ENCODE measurements around the gene RCC1.
"Not testable (repeated sequence)": the region's sequence is repeated elsewhere in the genome, so short reads cannot be mapped to it uniquely, and the experiment has no call there.

RCC1 gene

DNA sequence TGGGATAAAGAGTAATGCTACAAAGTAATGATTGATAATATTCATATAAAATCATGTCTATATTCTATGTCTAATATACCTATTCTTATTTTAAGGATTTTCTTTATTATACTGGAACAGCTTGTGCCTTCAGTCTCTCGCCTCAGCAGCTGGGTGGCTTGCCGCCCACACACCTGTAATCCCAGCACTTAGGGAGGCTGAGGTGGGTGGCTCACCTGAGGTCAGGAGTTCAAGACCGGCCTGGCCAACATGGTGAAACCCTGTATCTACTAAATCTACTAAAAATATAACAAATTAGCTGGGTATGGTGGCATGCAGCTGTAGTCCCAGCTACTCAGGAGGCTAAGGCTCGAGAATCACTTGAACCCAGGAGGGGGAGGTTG lies 39.4 kb downstream of the RCC1 start:
- no peak for DNase-seq (ENCODE audit: low read depth in 2 of 2)

GRCh38 chr1:28548318-28548717 lies 42.5 kb downstream of the RCC1 start:
- no peak for DNase-seq (ENCODE audit: low read depth in 2 of 2)

GRCh38 chr1:28551381-28551780 lies 45.5 kb downstream of the RCC1 start:
- no peak for DNase-seq (ENCODE audit: low read depth in 2 of 2)

DNA sequence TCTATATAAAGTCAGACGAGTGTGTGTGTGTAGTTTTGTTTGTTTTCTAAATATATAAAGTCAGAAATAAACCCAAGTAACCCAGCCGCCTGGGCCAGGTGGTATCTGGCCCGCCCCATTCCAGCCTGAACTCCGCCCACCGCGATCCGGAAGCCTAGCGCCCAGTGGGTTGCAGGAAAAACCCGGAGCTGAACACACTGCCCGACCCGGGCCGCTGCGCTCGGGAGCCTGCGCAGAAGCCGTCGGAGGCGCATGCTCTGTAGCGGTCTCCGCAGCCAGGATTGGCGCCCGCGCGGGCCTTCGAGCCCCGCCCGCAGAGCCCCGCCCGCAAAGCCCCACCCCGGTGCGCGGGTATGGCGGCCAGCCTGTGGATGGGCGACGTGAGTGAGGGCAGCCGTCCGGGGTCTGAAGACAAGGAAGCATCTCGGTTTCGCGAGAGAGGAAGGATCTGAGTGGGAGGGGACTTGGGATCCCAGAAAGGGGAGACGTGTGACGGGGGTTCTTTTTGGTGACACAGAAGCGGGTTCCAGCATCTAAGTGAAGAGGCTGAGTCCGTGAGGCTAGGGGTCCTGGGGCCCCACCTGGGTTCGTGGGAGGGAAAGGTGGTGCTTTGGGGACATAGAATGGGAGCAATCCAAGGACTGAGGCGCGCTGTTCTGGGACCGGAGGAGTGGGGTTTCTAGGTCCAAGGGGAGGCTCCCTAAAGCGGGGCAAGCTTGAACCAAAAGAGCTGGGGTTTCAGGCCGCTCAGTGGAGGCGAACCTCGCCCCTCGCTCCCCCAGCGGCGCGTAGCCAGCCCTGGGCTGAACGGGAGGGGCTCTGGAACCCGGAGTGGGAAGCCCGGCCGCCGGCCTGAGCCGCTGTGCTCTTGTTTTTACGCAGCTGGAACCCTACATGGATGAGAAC lies 47.2 kb downstream of the RCC1 start, which contains the start of gene TRNAU1AP:
Gene TRNAU1AP, plus strand, starts transcription at position 328 of the 906 bp plus-strand sequence. Its CDS starts 26 bp downstream, at position 354.
- DNase-seq (ENCODE audit: low read depth in 2 of 2): peak; percentile 93 to 95

GRCh38 chr1:28560886-28561285 lies 55.0 kb downstream of the RCC1 start:
- DNase-seq (ENCODE audit: low read depth in 2 of 2): no peak

- DNase-seq (ENCODE audit: low read depth in 2 of 2): no peak
Measured at GRCh38 chr1:28564310-28564709, 58.5 kb downstream of the RCC1 start.

- no peak for DNase-seq (ENCODE audit: low read depth in 2 of 2)
Measured at GRCh38 chr1:28565040-28565439, 59.2 kb downstream of the RCC1 start.

- no peak for DNase-seq (ENCODE audit: low read depth in 2 of 2)
Measured at GRCh38 chr1:28565726-28566125, 59.9 kb downstream of the RCC1 start.

- DNase-seq (ENCODE audit: low read depth in 2 of 2): no peak
Measured at GRCh38 chr1:28566931-28567330, 61.1 kb downstream of the RCC1 start.

- no peak for DNase-seq (ENCODE audit: low read depth in 2 of 2)
Measured at GRCh38 chr1:28571911-28572310, 66.1 kb downstream of the RCC1 start.

DNA sequence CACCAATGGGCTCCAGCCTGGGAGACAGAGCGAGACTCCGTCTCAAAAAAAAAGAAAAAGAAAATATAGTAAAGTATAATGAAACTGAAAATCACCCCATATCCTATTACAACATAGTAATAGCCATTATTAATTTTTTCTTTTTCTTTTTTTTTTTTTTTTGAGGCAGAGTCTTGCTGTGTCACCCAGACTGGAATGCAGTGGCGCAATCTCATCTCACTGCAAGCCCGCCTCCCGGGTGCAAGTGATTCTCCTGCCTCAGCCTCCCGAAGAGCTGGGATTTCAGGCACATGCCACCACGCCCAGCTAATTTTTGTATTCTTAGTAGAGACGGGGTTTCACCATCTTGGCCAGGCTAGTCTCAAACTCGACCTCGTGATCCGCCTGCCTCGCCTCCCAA lies 67.0 kb downstream of the RCC1 start:
- not testable (repeated sequence) for DNase-seq (ENCODE audit: low read depth in 2 of 2)

DNA sequence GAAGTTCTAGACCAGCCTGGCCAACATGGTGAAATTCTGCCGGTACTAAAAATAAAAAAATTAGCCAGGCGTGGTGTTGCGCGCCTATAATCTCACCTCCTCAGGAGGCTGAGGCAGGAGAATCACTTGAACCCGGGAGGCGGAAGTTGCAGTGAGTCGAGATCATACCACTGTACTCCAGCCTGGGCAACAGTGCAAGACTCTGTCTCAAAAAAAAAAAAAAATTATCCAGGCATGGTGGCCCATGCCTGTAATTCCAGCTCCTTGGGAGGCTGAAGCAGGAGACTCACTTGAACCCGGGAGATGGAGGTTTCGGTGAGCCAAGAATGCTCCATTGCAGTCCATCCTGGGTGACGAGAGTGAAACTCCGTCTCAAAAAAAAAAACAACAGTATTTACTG lies 67.7 kb downstream of the RCC1 start:
- DNase-seq (ENCODE audit: low read depth in 2 of 2): no peak

- no peak for DNase-seq (ENCODE audit: low read depth in 2 of 2)
Measured at GRCh38 chr1:28577052-28577678, 71.3 kb downstream of the RCC1 start.

DNA sequence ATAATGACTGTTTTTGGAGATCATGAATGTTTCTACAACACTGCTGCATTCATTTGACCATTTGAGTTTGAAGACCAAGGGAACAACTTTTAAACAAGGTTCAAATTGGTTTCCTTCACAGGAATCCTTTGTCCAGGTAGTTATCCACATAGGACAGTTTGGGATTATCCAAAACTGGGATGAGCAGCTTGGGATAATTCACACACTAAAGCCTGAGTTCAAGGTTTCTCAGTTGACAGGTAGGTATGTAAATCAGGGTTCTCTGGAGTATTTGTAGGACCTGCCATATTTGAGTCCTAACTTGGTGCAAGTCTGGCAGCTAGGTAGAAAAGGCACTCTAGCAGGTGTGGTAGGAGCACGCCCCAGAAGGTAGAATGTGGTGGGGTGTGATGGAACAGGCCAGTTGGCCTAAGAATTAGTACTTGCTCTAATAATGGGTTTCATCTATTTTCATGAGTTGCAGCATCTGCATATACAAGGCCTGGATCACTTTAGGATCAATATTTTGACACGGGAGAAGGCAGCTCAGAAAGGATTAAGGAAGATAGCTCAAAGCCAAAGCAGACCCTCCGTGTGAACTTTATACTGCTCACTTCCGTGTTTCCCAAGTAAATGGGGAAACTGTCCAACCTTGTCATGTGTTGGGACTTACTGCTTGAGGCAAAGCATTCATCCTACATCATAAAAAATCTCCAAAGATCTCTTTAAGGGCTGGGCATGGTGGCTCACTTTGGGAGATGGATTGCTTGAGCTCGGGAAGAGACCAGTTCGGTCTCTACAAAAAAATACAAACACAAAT lies 72.1 kb downstream of the RCC1 start:
- no peak for DNase-seq (ENCODE audit: low read depth in 2 of 2)

DNA sequence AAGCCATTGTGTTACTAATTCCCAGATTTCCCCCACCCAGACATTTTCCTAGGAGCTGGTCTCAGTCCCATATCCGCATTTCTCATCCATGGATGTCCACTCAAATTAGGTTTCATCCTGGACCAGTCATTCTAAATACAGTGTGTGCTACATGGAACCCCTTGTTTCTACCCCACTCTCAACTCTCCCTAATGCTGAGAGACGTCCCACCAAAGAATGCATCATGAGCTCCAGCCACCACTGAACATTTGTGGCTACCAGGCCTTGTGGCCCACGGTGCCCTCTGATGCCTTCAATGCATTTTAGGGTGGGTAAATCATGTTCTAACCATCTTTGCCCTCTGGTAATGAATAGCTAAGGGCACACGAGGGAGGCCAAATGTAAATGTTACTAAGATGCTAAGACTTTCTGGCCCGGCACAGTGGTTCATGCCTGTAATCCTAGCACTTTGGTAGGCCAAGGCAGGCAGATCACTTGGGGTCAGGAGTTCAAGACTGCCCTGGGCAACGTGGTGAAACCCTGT lies 72.9 kb downstream of the RCC1 start:
- no peak for DNase-seq (ENCODE audit: low read depth in 2 of 2)

GRCh38 chr1:28579401-28579800 lies 73.6 kb downstream of the RCC1 start:
- no peak for DNase-seq (ENCODE audit: low read depth in 2 of 2)

DNA sequence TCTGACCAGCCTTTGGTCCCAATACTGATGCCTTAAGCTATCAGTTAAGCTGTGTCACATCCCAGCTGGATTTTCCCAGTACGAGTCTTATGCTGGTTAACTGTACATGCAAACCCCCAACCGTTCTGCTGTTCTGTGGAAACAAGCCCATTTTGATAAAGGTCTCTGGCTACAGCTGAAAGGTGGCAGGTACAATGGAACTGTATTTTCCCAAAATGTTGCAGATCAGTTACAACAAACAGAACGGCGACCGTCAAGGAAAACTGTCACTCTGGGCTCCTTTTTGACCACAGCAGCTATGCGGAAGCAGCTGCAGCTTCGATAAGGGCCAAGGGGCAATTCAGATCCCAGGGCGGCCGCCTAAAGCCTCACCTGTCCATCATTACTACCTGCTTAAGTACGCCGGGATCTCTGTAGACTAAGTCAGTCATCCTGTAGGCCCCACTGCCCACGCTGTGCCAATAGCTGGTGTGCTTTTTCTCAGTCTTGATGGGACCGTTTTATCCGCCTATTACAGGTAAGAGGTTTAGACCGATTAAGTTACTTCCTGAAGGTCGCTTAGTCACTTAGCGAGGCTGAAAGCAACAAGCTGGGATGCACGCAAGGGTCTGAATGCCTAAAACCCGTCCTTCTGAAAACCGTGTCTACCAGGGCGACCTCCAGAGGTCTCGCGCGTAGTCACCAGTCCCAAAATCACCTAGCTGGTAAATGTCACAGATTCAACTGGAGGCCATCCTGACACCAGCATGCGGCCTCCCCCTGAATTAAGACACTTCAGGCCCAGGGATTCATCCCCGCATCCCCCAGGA lies 75.1 kb downstream of the RCC1 start:
- peak; percentile 38 for DNase-seq (ENCODE audit: low read depth in 2 of 2)

- DNase-seq (ENCODE audit: low read depth in 2 of 2): peak; percentile 85 to 87
Measured at GRCh38 chr1:28581531-28582247, 75.8 kb downstream of the RCC1 start.

- DNase-seq (ENCODE audit: low read depth in 2 of 2): no peak
Measured at GRCh38 chr1:28582248-28582615, 76.4 kb downstream of the RCC1 start.

DNA sequence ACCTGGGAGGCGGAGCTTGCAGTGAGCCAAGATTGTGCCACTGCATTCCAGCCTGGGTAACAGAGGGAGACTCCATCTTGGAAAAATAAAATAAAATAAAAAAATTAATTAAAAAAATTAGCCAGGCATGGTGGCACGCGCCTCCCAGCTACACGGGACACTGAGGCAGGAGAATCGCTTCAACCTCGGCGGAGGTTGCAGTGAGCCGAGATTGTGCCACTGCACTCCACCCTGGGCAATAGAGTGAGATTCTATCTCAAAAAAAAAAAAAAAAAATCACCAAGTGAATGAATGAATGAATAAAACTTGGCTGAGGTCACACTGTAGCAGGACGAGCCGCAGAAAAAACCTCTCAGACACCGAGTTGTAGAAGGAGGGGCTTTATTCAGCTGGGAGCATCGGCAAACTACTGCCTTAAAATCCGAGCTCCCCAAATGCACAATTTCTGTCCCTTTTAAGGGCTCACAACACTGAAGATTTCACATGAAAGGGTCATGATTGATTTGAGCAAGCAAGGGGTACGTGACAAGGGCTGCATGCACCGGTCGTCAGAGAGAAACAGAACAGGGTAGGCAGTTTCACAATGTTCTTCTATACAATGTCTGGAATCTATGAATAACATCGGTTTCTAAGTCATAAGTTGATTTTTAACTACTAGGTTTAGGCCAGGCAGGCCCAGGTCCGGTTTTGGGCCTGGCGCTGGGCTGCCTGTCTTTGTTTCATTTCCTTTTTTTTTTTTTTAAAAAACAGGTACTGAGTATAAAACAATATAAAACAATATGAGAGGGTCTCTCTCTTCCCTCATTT lies 80.9 kb downstream of the RCC1 start:
- DNase-seq (ENCODE audit: low read depth in 2 of 2): not testable (repeated sequence)

Data from stimulated activated CD8-positive, alpha-beta memory T cell treated with anti-CD3 and anti-CD28 coated beads, Interleukin-15, amount 100 ng/mL, for 4 hours (primary cell).